GM18517 (cell line): Measurements from ENCODE around the gene MRM3.
"Not testable (repeated sequence)": the region's sequence is repeated elsewhere in the genome, so short reads cannot be mapped to it uniquely, and the experiment has no call there.

ENCODE experiments used
- ATAC-seq: cut with Tn5 transposase; IDR thresholded peaks from one replicate; pipeline ENCODE4 v1.9.1; 2021; ENCODE audit warnings: mild to moderate bottlenecking, moderate library complexity; ENCODE audit not compliant: unreplicated experiment

The MRM3 gene

DNA sequence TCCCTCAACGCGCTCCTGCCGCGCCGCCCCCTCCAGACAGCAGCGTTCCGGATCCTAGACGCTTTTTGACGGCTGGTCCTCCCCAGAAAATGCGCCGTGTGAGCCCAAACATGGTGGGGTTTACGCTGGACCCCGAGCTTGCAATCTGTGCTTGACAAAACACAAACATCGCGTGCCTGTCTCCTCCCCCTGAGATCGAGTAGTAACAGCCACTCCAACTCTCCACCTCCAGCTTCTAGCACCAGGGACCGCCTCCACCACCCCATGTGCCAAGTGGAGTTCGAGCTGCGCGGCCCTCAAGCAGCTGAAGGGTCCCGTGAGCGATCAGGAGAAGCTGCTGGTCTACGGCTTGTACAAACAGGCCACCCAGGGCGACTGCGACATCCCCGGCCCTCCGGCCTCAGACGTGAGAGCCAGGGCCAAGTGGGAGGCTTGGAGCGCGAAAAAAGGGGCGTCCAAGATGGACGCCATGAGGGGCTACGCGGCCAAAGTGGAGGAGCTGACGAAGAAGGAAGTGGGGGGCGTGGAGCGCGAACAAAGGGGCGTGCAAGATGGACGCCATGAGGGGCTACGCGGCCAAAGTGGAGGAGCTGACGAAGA, 29.4 kb upstream of the MRM3 start:
- ATAC-seq: no peak

DNA sequence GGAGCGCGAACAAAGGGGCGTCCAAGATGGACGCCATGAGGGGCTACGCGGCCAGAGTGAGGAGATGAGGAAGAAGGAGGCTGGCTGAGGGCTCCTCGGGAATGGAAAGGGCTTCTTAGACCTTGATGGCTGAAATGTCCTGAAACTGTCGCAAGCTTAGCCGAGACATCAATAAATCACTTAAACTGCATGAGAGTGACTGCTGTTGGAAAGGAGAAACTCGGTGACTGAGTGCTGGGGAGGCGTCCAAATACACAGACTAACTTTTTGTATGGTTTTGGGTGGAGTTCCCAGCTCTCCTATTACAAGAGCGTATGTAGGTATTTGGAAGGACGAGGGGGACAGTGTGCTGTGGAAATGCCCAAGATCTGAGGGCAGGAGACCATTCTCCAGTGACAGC, 28.7 kb upstream of the MRM3 start:
- ATAC-seq: no peak

DNA sequence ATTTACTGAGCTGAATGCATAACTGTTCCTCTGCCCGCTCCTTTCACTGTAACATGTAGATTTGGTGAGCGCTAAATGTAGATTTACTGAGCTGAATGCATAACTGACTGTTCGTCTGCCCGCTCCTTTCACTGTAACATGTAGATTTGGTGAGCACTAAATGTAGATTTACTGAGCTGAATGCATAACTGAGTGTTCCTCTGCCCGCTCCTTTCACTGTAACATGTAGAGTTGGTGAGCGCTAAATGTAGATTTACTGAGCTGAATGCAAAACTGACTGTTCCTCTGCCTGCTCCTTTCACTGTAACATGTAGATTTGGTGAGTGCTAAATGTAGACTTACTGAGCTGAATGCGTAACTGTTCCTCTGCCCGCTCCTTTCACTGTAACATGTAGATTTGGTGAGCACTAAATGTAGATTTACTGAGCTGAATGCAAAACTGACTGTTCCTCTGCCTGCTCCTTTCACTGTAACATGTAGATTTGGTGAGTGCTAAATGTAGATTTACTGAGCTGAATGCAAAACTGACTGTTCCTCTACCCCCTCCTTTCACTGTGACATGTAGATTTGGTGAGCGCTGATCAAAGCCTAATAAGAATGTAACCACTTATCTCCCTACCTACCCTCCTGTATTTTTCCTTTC, 26.7 kb upstream of the MRM3 start:
- ATAC-seq: not testable (repeated sequence)

DNA sequence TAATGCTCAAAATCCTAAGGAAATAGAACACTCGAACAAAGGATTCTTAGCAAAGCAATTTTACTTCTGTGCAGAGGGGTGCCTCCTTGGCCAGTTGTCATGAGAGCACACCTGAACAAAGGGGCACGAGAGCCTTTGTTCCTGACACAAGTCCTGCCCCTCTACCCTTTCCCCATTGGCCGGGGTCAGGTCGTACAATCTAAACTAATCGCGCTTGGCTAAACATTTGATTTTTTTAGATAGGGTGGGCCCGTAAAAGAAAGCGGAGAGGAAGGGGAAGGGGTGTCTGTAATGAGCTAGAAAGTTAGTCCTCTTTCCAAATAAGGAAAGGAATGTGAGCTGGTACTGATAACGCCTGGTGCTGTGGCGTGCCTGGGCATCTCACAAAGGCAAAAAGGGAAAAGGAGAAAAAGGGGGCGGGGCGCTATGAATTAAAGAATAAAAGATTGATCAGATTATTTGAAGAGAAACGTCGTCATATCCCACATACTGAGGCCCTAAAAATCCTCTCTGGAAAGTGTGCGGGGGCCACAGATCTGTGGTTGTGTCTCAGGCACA, 26.1 kb upstream of the MRM3 start:
- not testable (repeated sequence) for ATAC-seq

DNA sequence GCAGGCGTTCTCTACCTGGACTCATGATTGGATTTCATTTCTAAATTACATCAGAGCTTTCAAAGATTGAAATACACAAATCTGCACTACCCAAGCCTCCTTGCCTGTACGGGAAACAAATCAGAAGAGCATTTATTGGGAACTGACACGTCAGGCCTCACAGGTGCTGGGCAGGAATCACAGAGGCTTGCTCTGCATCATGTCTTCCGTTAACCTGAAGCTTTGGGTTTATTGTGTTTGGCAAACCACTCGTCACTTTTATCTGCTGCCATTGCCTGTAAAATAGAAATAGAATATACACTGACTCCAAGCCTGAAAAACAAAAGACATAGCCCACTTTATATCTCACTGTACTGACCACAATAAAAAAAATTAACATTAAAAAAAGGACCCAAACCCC, 22.2 kb upstream of the MRM3 start:
- ATAC-seq: no peak

- no peak for ATAC-seq
Measured at GRCh38 chr17:760371-760770, 21.8 kb upstream of the MRM3 start.

DNA sequence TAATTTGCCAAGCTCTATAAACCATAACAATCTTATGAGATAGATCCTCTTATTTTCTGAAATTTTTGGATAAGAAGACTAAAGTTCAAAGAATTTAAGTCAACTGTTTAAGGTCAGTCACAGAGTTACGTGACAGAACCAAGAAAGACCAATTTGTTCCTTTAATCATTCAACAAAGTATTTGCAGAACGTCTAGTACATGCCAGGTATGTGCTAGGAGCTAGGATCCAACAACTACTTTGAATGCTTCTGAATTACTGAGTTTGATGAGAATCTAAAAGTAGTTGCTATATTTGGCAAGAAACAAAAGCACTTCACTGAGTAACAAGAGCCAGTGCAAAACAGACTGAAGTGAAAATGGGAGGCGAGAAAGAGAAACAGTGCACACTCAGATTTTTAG, 15.1 kb upstream of the MRM3 start:
- ATAC-seq: no peak

DNA sequence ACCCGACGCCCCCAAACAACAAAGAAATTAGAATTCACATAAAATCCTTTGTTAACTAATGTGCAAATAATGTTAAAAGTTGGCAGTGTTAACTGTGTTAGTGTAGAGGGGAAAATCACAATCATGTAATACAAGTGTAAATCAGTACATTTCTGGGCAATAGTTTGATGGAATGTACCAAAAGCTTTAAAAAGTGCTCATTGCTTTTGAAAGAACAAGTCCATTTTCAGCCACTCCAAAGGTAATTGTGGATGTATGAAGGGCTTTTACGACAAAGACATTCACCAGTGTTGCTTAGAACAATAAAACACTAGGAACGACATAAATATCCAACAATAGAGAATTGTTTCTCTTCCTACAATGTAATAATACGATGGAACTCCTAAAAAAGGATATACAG, 9.1 kb upstream of the MRM3 start:
- no peak for ATAC-seq

- ATAC-seq: no peak
Measured at GRCh38 chr17:773467-774312, 8.5 kb upstream of the MRM3 start.

GRCh38 chr17:774313-774584, 7.9 kb upstream of the MRM3 start:
- ATAC-seq: no peak

GRCh38 chr17:778096-778495, 4.1 kb upstream of the MRM3 start:
- ATAC-seq: no peak

DNA sequence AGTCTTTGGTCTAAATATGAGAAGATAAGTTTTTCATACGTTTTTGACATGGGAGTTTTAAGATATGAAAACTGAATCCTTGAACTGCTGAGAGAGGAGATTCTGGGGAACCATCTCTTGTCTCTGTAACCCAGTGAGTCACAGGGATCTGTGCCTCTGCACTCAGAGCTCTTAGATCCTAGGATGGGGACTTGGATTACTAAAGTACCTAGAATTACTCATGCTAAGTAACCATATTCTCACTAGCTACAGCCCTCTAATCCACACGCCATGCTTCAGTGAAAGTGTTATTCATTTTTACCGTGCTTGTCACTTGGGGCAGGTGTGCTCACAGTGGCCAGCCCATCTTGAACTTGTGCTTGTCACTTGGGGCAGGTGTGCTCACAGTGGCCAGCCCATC, 2.0 kb downstream of the MRM3 start:
- no peak for ATAC-seq

DNA sequence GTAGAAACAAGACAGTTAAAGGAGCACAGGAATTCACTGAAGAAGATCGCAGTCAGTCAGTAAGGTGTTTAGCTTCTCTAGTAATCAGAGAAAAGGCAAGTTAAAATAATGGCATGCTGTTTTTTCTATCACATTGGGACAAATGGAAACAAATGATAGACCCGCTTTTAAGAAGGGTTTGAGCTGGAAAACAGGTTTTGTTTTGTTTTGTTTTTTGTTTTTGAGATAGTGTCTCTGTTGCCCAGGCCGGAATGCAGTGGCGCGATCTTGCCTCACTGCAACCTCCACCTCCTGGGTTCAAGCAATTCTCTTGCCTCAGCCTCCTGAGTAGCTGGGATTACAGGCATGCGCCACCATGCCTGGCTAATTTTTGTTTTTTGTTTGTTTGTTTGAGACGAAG, 3.7 kb downstream of the MRM3 start:
- ATAC-seq: not testable (repeated sequence)

GRCh38 chr17:787641-788221, 5.6 kb downstream of the MRM3 start:
- ATAC-seq: no peak

DNA sequence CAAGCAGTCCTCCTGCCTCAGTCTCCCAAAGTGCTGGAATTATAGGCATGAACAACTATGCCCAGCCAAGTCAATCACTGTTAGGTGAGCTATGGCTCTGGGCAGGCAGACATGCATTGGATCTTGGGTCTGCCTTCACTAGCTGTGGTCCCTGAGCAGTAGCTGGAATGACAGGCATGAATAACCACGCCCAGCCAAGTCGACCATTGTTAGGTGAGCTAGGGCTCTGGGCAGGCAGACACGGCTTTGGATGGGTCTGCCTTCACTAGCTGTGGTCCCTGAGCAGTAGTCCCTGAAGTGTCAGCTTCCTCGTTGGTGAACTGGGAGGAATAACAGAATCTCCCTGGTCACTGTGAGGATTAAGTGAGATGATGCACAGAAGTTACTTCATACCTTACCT, 6.4 kb downstream of the MRM3 start:
- no peak for ATAC-seq

GRCh38 chr17:789160-789840, 7.1 kb downstream of the MRM3 start:
- no peak for ATAC-seq

DNA sequence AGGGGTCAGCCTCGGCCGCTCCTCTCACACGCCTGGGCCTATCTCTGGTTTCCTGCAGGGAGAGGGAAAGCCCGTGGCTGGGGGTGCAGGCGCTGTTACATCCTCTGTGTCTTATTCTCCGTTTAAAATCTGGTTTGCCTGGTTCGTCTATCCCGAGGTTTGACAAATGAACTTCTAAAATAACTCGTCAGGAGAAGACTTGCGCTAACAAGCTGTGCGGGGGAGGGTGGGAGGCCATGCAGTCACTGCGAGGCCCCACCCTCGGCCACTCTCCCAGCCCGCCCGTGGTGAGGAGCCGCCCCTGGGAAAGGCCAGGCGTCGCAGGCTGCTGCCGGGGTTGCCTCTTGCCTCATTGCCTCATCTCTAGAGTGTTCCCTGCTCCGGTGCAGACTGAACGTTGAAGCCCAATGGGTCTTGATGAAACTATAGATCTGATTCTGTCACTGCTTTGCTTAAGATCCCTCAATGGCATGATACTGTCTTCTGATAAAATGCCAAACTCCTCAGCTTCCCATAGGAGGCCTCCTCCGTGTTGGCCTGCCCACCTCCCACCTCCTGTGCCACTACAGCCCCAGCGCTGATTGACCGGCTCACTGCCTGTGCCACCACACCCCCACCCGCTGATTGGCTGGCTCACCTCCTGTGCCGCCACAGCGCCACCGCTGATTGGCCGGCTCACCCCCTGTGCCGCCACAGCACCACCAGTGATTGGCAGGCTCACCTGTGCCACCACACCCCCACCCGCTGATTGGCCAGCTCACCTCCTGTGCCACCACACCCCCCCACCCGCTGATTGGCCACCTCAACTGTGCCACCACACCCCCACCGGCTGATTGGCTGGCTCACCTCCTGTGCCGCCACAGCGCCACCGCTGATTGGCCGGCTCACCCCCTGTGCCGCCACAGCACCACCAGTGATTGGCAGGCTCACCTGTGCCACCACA, 8.0 kb downstream of the MRM3 start:
- not testable (repeated sequence) for ATAC-seq

DNA sequence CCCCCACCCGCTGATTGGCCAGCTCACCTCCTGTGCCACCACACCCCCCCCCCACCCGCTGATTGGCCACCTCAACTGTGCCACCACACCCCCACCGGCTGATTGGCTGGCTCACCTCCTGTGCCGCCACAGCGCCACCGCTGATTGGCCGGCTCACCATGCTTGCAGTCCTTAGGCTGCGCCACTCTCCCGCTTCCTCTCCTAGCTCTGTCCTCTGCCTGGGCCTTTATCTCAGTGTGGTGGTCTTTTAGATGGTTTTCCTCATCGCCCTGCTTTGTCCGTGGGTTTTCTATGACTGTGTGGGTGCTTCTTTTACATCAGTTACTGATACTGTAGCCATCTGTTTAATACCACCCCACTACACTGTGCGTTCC, 8.7 kb downstream of the MRM3 start:
- not testable (repeated sequence) for ATAC-seq

GRCh38 chr17:791829-792228, 9.7 kb downstream of the MRM3 start:
- ATAC-seq: no peak

DNA sequence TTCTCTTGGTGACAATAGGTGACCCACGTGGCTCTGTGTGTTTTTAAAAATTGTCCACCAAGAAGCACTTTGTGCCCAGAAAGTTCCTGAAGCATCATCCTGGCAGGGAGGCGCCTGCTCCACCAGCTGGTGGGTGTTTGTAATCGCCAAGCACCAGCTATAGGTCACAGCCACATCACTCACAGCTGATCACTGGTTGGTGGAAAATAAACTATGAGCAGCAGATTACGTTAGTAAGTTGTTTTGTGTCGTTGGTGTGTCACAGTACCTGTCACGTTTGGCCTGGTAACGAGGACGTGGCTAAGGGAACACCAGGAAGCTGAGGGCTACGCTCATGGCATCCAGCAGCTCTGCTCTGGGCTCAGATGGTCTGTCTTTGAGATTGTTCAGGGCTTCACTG, 10.1 kb downstream of the MRM3 start:
- no peak for ATAC-seq
